OCI-LY7 (cell line): Measurements from ENCODE around the gene MLLT10. TPM values are rescaled to one million over a fixed set of nuclear protein-coding genes. Genes with fewer than 3 reads are reported as not detected.

ENCODE experiments used
- Bru-seq: library from RNA; stranded (reverse); fragments of 400-500 nt; gene quantifications from one replicate; lab custom pipeline; 2021; lab: Mats Ljungman, UMichigan
- BruChase-seq, 2 experiments: library from RNA; stranded (reverse); fragments of 400-500 nt; gene quantifications; one replicate each; lab custom pipeline; 2021; lab: Mats Ljungman, UMichigan
- BruUV-seq: library from RNA; stranded (reverse); fragments of 400-500 nt; replicated peaks from 2 replicates; lab custom pipeline; 2021; lab: Mats Ljungman, UMichigan
- CTCF ChIA-PET: fragments of 300-600 bp; sonication (Branson Sonifier 250); formaldehyde crosslinking; loops from one replicate; lab custom pipeline; 2022; ENCODE audit warnings: antibody characterized with exemption; ENCODE audit not compliant: unreplicated experiment; lab: Charles Lee
- POLR2A ChIA-PET: fragments of 300-600 bp; sonication (Branson Sonifier 250); formaldehyde crosslinking; loops from one replicate; lab custom pipeline; 2022; ENCODE audit warnings: antibody characterized with exemption; lab: Charles Lee
- DNase-seq: peaks from one replicate; pipeline ENCODE4 v3.0.0-alpha.2; 2015; ENCODE audit warnings: low spot score
- H2AFZ ChIP-seq: fragments of 200-600 bp; sonication (generic), shearing (Covaris generic); 2 replicates; pipeline ENCODE4 v1.6.1; 2014; ENCODE audit warnings: mild to moderate bottlenecking, antibody characterized with exemption, low read length, moderate library complexity
- H3K27ac ChIP-seq: fragments of 200-600 bp; sonication (generic); 2 replicates; pipeline ENCODE4 v1.5.1; 2014; ENCODE audit warnings: mixed run types, low read depth, mild to moderate bottlenecking, moderate library complexity, low read length, inconsistent platforms; ENCODE audit not compliant: poor library complexity, severe bottlenecking
- H3K36me3 ChIP-seq: fragments of 200-600 bp; sonication (generic); 2 replicates; pipeline ENCODE4 v1.6.1; 2014; ENCODE audit warnings: mild to moderate bottlenecking, antibody characterized with exemption, low read length, moderate library complexity, mixed read lengths; ENCODE audit not compliant: insufficient read depth
- H3K4me1 ChIP-seq: fragments of 200-600 bp; sonication (generic); 2 replicates; pipeline ENCODE4 v1.5.1; 2014; ENCODE audit warnings: mild to moderate bottlenecking, low read length; ENCODE audit not compliant: insufficient read depth, poor library complexity, severe bottlenecking
- H3K4me2 ChIP-seq: fragments of 200-600 bp; sonication (generic); 2 replicates; pipeline ENCODE4 v1.6.1; 2014; ENCODE audit warnings: mild to moderate bottlenecking, low read length
- H3K4me3 ChIP-seq: fragments of 200-600 bp; sonication (generic); 2 replicates; pipeline ENCODE4 v1.5.1; 2014; ENCODE audit warnings: mild to moderate bottlenecking, low read depth, low read length; ENCODE audit not compliant: poor library complexity, severe bottlenecking
- H3K79me2 ChIP-seq: fragments of 200-600 bp; sonication (generic); 2 replicates; pipeline ENCODE4 v1.6.1; 2016; ENCODE audit warnings: low read depth, mild to moderate bottlenecking, low read length, moderate library complexity, mixed read lengths; ENCODE audit not compliant: insufficient read depth
- H3K9me2 ChIP-seq: fragments of 200-600 bp; sonication (generic); 2 replicates; pipeline ENCODE4 v1.6.1; 2016; ENCODE audit warnings: mild to moderate bottlenecking, low read length, mixed read lengths; ENCODE audit not compliant: insufficient read depth
- H3K9me3 ChIP-seq: fragments of 200-600 bp; sonication (generic); 2 replicates; pipeline ENCODE4 v1.6.1; 2014; ENCODE audit warnings: mild to moderate bottlenecking, mixed run types, low read length, mixed read lengths
- H4K20me1 ChIP-seq: fragments of 200-600 bp; sonication (generic); 2 replicates; pipeline ENCODE4 v1.6.1; 2014; ENCODE audit warnings: mild to moderate bottlenecking, antibody characterized with exemption, low read length, moderate library complexity, mixed read lengths; ENCODE audit not compliant: insufficient read depth
- EZH2phosphoT487 ChIP-seq: fragments of 200-600 bp; sonication (generic); IDR thresholded peaks from 2 replicates; pipeline ENCODE4 v1.6.1; 2018; ENCODE audit warnings: low read depth, borderline replicate concordance, mild to moderate bottlenecking, mixed run types, antibody characterized with exemption, low read length, moderate library complexity, mixed read lengths
- intact Hi-C: fragments of 100-400 bp; cut with micrococcal nuclease; formaldehyde crosslinking; loops from one replicate; pipeline ENCODE4 v1.10.0; 2022; ENCODE audit not compliant: unreplicated experiment
- long read RNA-seq: library from polyadenylated mRNA; stranded (forward); transcript quantifications from one replicate; pipeline ENCODE4 v2.0.0, GENCODE V29; 2022
- total RNA-seq, 2 experiments: library from RNA; depleted of rRNA in 1 of 2; stranded (reverse); fragments of >200 nt in 1 of 2; shearing (Covaris generic) in 1 of 2; gene quantifications; 2 replicates each; pipeline ENCODE4 v1.2.3, GENCODE V29; 2014 to 2022
- TF ChIP-seq, protein P1 (sequence below): fragments of 200-600 bp; sonication (generic); conservative IDR thresholded peaks from 2 replicates; pipeline ENCODE4 v1.5.1; 2014; ENCODE audit warnings: mild to moderate bottlenecking, antibody characterized with exemption, low read length, moderate library complexity, mixed read lengths

Gene MLLT10
- total RNA-seq (2014; rRNA removed; shearing (Covaris generic)) (50.4 and 68.4 TPM in 2 replicates), total RNA-seq (2022) (67.3 and 74.0 TPM in 2 replicates), Bru-seq, nascent RNA (percentile 90 among the genes with signal in this experiment), BruChase-seq, experiment 1, labeled RNA remaining after a 6-hour chase (percentile 88 among the genes with signal in this experiment), BruChase-seq, experiment 2, labeled RNA remaining after a 2-hour chase (percentile 83 among the genes with signal in this experiment)
- long read RNA-seq, partial matches to known transcripts: 4 of 12 reads
- long read RNA-seq, other reads (novel, unspliced or antisense): 8 of 12 reads

DNA sequence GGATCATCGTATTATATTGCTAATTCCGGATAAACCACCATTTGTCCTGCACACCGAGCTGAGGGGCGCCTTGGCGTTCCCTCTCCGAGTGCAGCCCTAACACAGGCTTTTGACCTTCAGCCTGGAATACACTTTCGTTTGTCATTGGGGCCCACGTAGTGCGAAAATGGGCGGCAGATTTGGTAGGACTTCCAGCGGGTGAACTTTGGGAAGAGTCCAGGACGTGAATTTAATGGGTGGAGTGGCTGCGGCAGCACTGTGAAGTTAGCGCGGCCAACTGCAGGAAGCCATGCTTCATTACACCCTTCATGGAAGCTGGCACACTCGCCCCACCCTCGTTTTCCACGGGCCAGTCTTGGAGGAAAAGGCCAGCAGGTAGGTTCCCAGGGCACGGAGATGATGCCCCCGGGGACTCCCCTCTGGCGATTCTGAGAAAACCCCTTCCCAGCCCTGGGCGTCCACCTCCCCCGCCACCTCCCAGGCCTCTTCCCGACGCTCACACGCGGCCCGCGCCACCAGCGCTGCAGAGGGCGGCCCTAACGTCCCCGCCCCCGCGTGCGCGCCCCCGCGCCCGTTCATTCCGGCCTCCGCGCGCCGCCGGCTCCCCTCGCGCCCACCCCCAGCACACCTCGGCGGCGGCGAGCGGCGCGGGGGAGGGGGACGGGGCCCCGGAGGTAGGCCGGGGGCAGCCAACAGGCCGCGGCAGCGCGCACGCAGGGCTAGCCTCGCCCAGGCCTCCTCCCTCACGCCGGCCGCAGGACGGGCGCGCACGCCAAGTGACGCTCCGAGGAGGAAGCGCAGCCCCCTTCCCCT, at the start of gene MLLT10:
Gene MLLT10, plus strand, starts transcription at position 766 of the 813 bp plus-strand sequence. CDS start 413 bp downstream, outside the sequence.
- H3K9me2 ChIP-seq: no peaks in the 10 kb centered on the region
- CTCF ChIA-PET: no interaction called here
- POLR2A ChIA-PET: interaction anchor here (3.0 kb wide), 1 partner anchor 12 kb away, joined by 11 read pairs; no protein-coding TSS in a partner anchor

DNA sequence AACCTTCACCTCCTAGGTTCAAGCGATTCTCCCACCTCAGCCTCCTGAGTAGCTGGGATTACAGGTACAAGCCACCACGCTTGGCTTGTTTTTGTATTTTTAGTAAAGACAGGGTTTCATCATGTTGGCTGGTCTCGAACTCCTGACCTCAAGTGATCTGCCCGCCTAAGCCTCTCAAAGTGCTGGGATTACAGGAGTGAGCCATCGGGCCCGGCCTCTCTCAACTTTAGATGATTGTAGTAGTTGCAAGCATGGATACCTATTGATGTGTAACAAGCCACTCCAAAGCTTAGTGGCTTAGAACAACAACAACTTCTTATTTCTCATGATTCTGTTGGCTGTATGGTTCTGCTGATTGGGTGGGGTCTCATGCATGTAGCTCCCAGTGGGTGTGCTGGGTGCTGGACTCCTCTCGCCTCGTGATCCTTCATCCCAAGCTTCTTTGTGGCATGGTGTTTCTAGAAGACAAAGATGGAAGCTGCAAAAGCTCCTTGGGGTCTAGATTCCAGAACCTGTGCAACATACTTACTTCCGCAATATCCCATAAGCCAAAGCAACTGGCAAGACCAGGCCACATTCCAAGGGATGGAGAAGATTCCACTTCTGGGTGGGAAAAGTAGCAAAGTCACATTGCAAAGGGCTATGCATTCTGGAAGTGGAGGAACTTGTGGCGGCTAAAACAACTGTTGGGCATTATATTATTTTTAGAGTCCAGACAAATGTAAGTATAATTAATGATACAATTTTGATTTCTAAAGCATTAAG, 46.4 kb upstream of the MLLT10 start:
- H3K4me2 ChIP-seq: no peak overlapping the region
- no peaks in the 10 kb centered on the region for H3K4me1 ChIP-seq
- intact Hi-C loops: no loop called here
- H3K27ac ChIP-seq: no peak overlapping the region
- no TSS peak for BruUV-seq
- TF ChIP-seq EZH2phosphoT487: no peak
- TF ChIP-seq, protein P1, sequence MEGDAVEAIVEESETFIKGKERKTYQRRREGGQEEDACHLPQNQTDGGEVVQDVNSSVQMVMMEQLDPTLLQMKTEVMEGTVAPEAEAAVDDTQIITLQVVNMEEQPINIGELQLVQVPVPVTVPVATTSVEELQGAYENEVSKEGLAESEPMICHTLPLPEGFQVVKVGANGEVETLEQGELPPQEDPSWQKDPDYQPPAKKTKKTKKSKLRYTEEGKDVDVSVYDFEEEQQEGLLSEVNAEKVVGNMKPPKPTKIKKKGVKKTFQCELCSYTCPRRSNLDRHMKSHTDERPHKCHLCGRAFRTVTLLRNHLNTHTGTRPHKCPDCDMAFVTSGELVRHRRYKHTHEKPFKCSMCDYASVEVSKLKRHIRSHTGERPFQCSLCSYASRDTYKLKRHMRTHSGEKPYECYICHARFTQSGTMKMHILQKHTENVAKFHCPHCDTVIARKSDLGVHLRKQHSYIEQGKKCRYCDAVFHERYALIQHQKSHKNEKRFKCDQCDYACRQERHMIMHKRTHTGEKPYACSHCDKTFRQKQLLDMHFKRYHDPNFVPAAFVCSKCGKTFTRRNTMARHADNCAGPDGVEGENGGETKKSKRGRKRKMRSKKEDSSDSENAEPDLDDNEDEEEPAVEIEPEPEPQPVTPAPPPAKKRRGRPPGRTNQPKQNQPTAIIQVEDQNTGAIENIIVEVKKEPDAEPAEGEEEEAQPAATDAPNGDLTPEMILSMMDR: no peak
- H4K20me1 ChIP-seq: no peaks in the 10 kb centered on the region
- no peak overlapping the region for H2AFZ ChIP-seq
- POLR2A ChIA-PET: interaction anchor here (0.5 to 0.6 kb wide), 2 partner anchors 13 to 79 kb away, joined by 5 to 7 read pairs; no protein-coding TSS in a partner anchor
- H3K79me2 ChIP-seq: no peaks in the 10 kb centered on the region
- H3K9me3 ChIP-seq: no peaks in the 10 kb centered on the region
- CTCF ChIA-PET: no interaction called here
- H3K9me2 ChIP-seq: no peaks in the 10 kb centered on the region
- DNase-seq: no peak
- H3K36me3 ChIP-seq: no peaks in the 10 kb centered on the region
- no peak overlapping the region for H3K4me3 ChIP-seq

More for the DNA sequence above, at the start of gene MLLT10:
- H3K79me2 ChIP-seq: peaks cover 31% of the 10 kb centered on the region
- H3K4me1 ChIP-seq: peaks cover 24% of the 10 kb centered on the region
- peak; percentile 98 for DNase-seq
- BruUV-seq: TSS peak; percentile 95
- H3K4me3 ChIP-seq: peak within 1 kb of the TSS; percentile 72
- H3K27ac ChIP-seq: peak within 1 kb of the TSS; percentile 70
- H3K9me3 ChIP-seq: no peaks in the 10 kb centered on the region
- H3K36me3 ChIP-seq: peaks cover 30% of the 10 kb centered on the region
- no peak for TF ChIP-seq EZH2phosphoT487
- TF ChIP-seq, protein P1: no peak
- peak within 1 kb of the TSS; percentile 85 for H2AFZ ChIP-seq
- intact Hi-C loops: loop anchor here (1.0 to 5.0 kb wide), 3 partner anchors 37 to 789 kb away; partner anchors contain the start of gene BMI1
- no peaks in the 10 kb centered on the region for H4K20me1 ChIP-seq
- peak within 1 kb of the TSS; percentile 95 for H3K4me2 ChIP-seq
